ENCODE measurements around the gene RTEL1. TPM values are rescaled to one million over a fixed set of nuclear protein-coding genes. Genes with fewer than 3 reads are reported as not detected.

Gene RTEL1
- total RNA-seq, 1 donor from 2014 or later = 4.7 TPM

DNA sequence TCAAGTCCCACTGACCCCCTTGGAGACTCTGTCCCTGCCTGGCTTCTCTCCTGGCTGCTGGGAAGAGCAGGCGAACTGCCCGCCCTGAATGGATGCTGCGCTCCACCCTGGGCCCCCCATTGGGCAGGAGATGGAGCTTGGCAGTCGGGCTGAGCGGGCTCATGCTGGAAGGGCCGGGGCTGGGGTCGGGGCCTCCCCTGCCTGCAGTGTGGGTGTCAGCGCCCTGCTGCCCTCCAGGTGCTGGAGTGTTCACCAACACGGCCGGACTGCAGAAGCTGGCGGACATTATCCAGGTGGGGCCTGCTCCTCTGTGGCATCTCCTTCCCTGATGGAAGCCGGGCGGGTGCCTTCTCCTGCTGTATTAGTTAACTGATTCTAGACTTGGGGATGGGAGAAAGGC, 22.3 kb downstream of the RTEL1 start:
- Histone ChIP-seq H3K4me3 (ENCODE audit: low read length in 3 of 3) (no peak overlapping the region), H3K9ac (ENCODE audit: low read depth in 1 of 3, low read length in 3 of 3) (no peak overlapping the region), H3K36me3 (ENCODE audit: control insufficient read depth in 3 of 3, insufficient read depth in 3 of 3, low read length in 3 of 3) (peaks cover 19 to 34% (median 29%) of the 10 kb centered on the region in 3 donors), H3K27me3 (ENCODE audit: control insufficient read depth in 3 of 3, insufficient read depth in 3 of 3, low read length in 3 of 3) (no peaks in the 10 kb centered on the region), H3K9me3 (ENCODE audit: control insufficient read depth in 3 of 3, low read length in 3 of 3) (no peaks in the 10 kb centered on the region), H3K27ac (ENCODE audit: low read depth, low read length) (no peak overlapping the region), H3K4me1 (ENCODE audit: control insufficient read depth in 3 of 3, insufficient read depth in 3 of 3, low read length in 3 of 3) (peaks cover 15 to 23% (median 16%) of the 10 kb centered on the region in 3 donors)

- Histone ChIP-seq H3K27ac (ENCODE audit: low read depth, low read length) (no peak overlapping the region), H3K9me3 (ENCODE audit: control insufficient read depth in 3 of 3, low read length in 3 of 3) (no peaks in the 10 kb centered on the region), H3K4me1 (ENCODE audit: control insufficient read depth in 3 of 3, insufficient read depth in 3 of 3, low read length in 3 of 3) (peaks cover 20 to 29% (median 21%) of the 10 kb centered on the region in 3 donors), H3K4me3 (ENCODE audit: low read length in 3 of 3) (no peak overlapping the region), H3K36me3 (ENCODE audit: control insufficient read depth in 3 of 3, insufficient read depth in 3 of 3, low read length in 3 of 3) (peaks cover 15 to 28% (median 26%) of the 10 kb centered on the region in 3 donors), H3K9ac (ENCODE audit: low read depth in 1 of 3, low read length in 3 of 3) (no peak overlapping the region), H3K27me3 (ENCODE audit: control insufficient read depth in 3 of 3, insufficient read depth in 3 of 3, low read length in 3 of 3) (no peaks in the 10 kb centered on the region)
Observed at GRCh38 chr20:63680857-63681608, 22.9 kb downstream of the RTEL1 start.

DNA sequence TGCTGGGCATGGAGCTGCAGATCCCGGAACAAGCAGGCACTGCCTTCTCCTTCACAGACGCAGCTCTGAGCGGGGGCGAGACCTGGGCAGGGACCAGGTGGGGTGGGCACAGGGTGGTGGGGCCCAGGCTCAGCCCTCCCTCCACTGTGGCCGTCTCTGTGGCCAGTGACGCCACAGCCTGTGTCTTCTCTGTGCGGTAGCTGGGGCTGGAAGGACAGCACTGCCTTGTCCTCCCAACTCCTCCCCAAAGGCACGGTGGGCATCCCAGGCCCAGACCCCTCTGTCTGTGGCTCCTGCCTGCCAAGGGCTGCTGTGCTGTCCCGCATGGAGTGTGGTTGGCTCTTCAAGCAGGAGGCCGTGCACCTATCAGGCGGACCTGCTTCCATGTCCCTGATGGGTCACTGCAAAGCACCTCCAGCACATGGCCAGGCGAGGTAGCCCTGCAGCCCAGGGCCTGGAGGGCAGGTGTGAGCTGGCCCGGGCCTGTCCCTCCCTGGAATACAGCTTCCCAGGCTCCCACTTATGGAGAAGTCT, 23.6 kb downstream of the RTEL1 start:
- H3K9me3 ChIP-seq (ENCODE audit: control insufficient read depth in 3 of 3, low read length in 3 of 3) = no peaks in the 10 kb centered on the region
- H3K27ac ChIP-seq (ENCODE audit: low read depth, low read length) = peak overlapping the region; percentile 79
- H3K4me1 ChIP-seq (ENCODE audit: control insufficient read depth in 3 of 3, insufficient read depth in 3 of 3, low read length in 3 of 3) = peaks cover 26 to 35% (median 27%) of the 10 kb centered on the region in 3 donors
- H3K4me3 ChIP-seq (ENCODE audit: low read length in 3 of 3) = no peak overlapping the region
- H3K27me3 ChIP-seq (ENCODE audit: control insufficient read depth in 3 of 3, insufficient read depth in 3 of 3, low read length in 3 of 3) = no peaks in the 10 kb centered on the region
- H3K9ac ChIP-seq (ENCODE audit: low read depth in 1 of 3, low read length in 3 of 3) = peak overlapping the region in 1 of 3 donors; percentile 16
- peaks cover 12 to 24% (median 22%) of the 10 kb centered on the region in 3 donors for H3K36me3 ChIP-seq (ENCODE audit: control insufficient read depth in 3 of 3, insufficient read depth in 3 of 3, low read length in 3 of 3)

DNA sequence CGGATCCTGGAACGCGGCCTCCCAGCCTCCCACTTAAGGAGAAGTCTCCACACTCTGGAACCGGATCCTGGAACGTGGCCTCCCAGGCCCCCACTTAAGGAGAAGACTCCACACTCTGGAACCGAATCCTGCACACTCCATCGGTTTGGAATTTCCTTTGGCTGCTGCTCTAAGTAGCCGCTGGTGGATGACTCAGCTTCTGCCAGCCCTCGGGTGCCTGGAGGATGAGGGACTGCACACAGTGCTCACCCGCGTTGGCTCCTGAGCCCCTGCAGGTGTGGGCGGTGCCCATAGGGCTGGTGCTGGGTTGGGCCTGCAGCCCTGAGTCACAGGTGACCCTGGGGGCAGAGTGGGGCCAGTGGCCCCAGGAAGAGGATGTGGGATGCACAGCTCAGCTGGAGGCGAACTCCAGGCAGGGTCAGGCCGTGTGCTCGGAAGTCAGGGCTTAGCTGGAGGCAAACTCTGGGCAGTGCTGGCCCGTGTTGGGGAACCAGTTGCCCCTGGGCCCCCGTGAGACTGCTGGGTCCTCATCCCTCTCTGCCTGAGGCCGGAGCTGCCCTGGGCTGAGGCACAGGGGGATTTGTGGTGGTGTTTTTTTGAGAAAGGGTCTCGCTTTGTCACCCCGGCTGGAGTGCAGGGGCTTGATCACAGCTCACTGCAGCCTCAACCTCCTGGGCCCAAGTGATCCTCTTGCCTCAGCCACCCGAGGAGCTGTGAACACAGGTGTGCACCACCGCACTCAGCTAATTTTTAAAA, 24.4 kb downstream of the RTEL1 start:
- Histone ChIP-seq H3K9me3 (ENCODE audit: control insufficient read depth in 3 of 3, low read length in 3 of 3) (no peaks in the 10 kb centered on the region), H3K36me3 (ENCODE audit: control insufficient read depth in 3 of 3, insufficient read depth in 3 of 3, low read length in 3 of 3) (peaks cover 12 to 22% (median 18%) of the 10 kb centered on the region in 3 donors), H3K4me1 (ENCODE audit: control insufficient read depth in 3 of 3, insufficient read depth in 3 of 3, low read length in 3 of 3) (peaks cover 35 to 44% (median 36%) of the 10 kb centered on the region in 3 donors), H3K27me3 (ENCODE audit: control insufficient read depth in 3 of 3, insufficient read depth in 3 of 3, low read length in 3 of 3) (no peaks in the 10 kb centered on the region), H3K27ac (ENCODE audit: low read depth, low read length) (peak overlapping the region; percentile 79), H3K9ac (ENCODE audit: low read depth in 1 of 3, low read length in 3 of 3) (peak overlapping the region in 2 of 3 donors; percentile 50 to 51), H3K4me3 (ENCODE audit: low read length in 3 of 3) (no peak overlapping the region)

GRCh38 chr20:63685269-63686026, 27.3 kb downstream of the RTEL1 start:
- Histone ChIP-seq H3K4me1 (ENCODE audit: control insufficient read depth in 3 of 3, insufficient read depth in 3 of 3, low read length in 3 of 3) (peaks cover 41 to 55% (median 46%) of the 10 kb centered on the region in 3 donors), H3K9ac (ENCODE audit: low read depth in 1 of 3, low read length in 3 of 3) (peak overlapping the region in 2 of 3 donors; percentile 32 to 57), H3K4me3 (ENCODE audit: low read length in 3 of 3) (no peak overlapping the region), H3K27ac (ENCODE audit: low read depth, low read length) (peak overlapping the region; percentile 93), H3K27me3 (ENCODE audit: control insufficient read depth in 3 of 3, insufficient read depth in 3 of 3, low read length in 3 of 3) (no peaks in the 10 kb centered on the region), H3K36me3 (ENCODE audit: control insufficient read depth in 3 of 3, insufficient read depth in 3 of 3, low read length in 3 of 3) (peaks cover 0 to 4% (median 2%) of the 10 kb centered on the region in 3 donors), H3K9me3 (ENCODE audit: control insufficient read depth in 3 of 3, low read length in 3 of 3) (no peaks in the 10 kb centered on the region)

- H3K9ac ChIP-seq (ENCODE audit: low read depth in 1 of 3, low read length in 3 of 3) = peak overlapping the region; percentile 32 to 65 (median 57)
Observed at GRCh38 chr20:63686094-63686491, 28.0 kb downstream of the RTEL1 start.

DNA sequence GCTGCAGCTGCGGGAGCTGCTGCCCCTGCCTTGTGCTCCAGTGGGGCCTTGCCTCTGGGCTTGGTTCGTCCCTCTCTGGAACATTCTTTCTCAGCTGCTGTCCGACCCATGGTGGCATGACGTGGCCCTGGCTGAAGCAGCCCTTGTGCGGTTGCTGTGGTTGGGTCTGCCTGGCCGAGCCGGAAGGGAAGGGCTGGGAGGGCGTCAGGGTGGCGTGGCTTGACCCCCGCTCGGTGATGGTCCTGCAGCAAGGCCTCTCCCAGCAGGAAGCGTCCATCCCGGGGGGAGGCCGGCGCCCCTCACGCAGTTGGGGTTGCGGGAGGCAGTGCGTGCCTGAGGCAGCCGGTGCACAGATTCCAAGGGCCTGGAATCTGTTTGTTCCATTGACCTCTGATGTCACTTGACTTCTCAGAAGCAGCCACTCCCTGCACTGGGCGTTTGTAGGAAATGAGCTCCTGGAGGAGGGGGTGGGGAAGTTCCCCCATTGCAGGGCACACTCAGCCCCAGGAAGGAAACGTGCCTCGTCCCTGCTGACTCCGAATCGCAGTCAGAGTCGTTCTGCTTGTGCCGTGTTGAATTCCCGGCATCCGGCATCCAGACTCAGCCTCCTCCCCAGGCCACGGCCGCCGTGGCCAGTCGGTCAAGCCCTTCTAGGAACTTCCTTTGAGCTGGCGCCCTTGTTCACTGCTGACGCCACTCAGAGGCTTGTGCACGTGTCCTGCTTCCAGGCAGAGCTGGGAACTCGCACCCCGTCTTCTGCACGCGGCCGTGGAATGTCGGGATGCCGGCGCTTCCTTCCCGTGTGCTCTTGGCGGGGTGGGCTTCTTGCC, 28.6 kb downstream of the RTEL1 start:
- Histone ChIP-seq H3K36me3 (ENCODE audit: control insufficient read depth in 3 of 3, insufficient read depth in 3 of 3, low read length in 3 of 3) (peaks cover 0 to 3% (median 0%) of the 10 kb centered on the region in 3 donors), H3K4me3 (ENCODE audit: low read length in 3 of 3) (peak overlapping the region in 1 of 3 donors; percentile 41), H3K27me3 (ENCODE audit: control insufficient read depth in 3 of 3, insufficient read depth in 3 of 3, low read length in 3 of 3) (no peaks in the 10 kb centered on the region), H3K9ac (ENCODE audit: low read depth in 1 of 3, low read length in 3 of 3) (peak overlapping the region; percentile 32 to 65 (median 57)), H3K4me1 (ENCODE audit: control insufficient read depth in 3 of 3, insufficient read depth in 3 of 3, low read length in 3 of 3) (peaks cover 40 to 50% (median 43%) of the 10 kb centered on the region in 3 donors), H3K27ac (ENCODE audit: low read depth, low read length) (peak overlapping the region; percentile 93), H3K9me3 (ENCODE audit: control insufficient read depth in 3 of 3, low read length in 3 of 3) (no peaks in the 10 kb centered on the region)

More at GRCh38 chr20:63686094-63686491, 28.0 kb downstream of the RTEL1 start:
- peaks cover 0 to 4% (median 2%) of the 10 kb centered on the region in 3 donors for H3K36me3 ChIP-seq (ENCODE audit: control insufficient read depth in 3 of 3, insufficient read depth in 3 of 3, low read length in 3 of 3)
- H3K4me1 ChIP-seq (ENCODE audit: control insufficient read depth in 3 of 3, insufficient read depth in 3 of 3, low read length in 3 of 3) = peaks cover 41 to 55% (median 46%) of the 10 kb centered on the region in 3 donors
- no peak overlapping the region for H3K4me3 ChIP-seq (ENCODE audit: low read length in 3 of 3)
- no peaks in the 10 kb centered on the region for H3K27me3 ChIP-seq (ENCODE audit: control insufficient read depth in 3 of 3, insufficient read depth in 3 of 3, low read length in 3 of 3)
- no peaks in the 10 kb centered on the region for H3K9me3 ChIP-seq (ENCODE audit: control insufficient read depth in 3 of 3, low read length in 3 of 3)
- H3K27ac ChIP-seq (ENCODE audit: low read depth, low read length) = peak overlapping the region; percentile 93

GRCh38 chr20:63687419-63688178, 29.5 kb downstream of the RTEL1 start:
- Histone ChIP-seq H3K4me3 (ENCODE audit: low read length in 3 of 3) (no peak overlapping the region), H3K9ac (ENCODE audit: low read depth in 1 of 3, low read length in 3 of 3) (peak overlapping the region in 1 of 3 donors; percentile 57), H3K9me3 (ENCODE audit: control insufficient read depth in 3 of 3, low read length in 3 of 3) (no peaks in the 10 kb centered on the region), H3K36me3 (ENCODE audit: control insufficient read depth in 3 of 3, insufficient read depth in 3 of 3, low read length in 3 of 3) (no peaks in the 10 kb centered on the region), H3K27me3 (ENCODE audit: control insufficient read depth in 3 of 3, insufficient read depth in 3 of 3, low read length in 3 of 3) (no peaks in the 10 kb centered on the region), H3K27ac (ENCODE audit: low read depth, low read length) (peak overlapping the region; percentile 93), H3K4me1 (ENCODE audit: control insufficient read depth in 3 of 3, insufficient read depth in 3 of 3, low read length in 3 of 3) (peaks cover 36 to 43% (median 38%) of the 10 kb centered on the region in 3 donors)

Measured in skeletal muscle tissue (tissue), 4 donors.